HCT116 (cell line): ENCODE data around the gene FCHO2. TPM values are rescaled to one million over a fixed set of nuclear protein-coding genes. Genes with fewer than 3 reads are reported as not detected.

Experiments
- ATAC-seq: fragments of 200-7000 bp; cut with Tn5 transposase; 2 replicates; pipeline ENCODE4 v1.9.1; 2020; ENCODE audit warnings: mild to moderate bottlenecking, moderate library complexity
- BruUV-seq: library from RNA; stranded (reverse); fragments of 400-500 nt; replicated peaks from 2 replicates; lab custom pipeline; 2021; lab: Mats Ljungman, UMichigan
- CTCF ChIA-PET: fragments of 300-600 bp; sonication (Branson Sonifier 250); formaldehyde crosslinking; loops from one replicate; lab custom pipeline; 2021; ENCODE audit warnings: antibody characterized with exemption; lab: Charles Lee
- POLR2A ChIA-PET: fragments of 300-600, 350-600 bp; sonication (Branson Sonifier 250); formaldehyde crosslinking; loops from one replicate; lab custom pipeline; 2021; ENCODE audit warnings: antibody characterized with exemption; lab: Charles Lee
- RAD21 ChIA-PET, 2 experiments: fragments of 300-600 bp; sonication (Branson Sonifier 250); formaldehyde crosslinking; loops; one replicate each; lab custom pipeline; 2023; ENCODE audit warnings: low total read pairs in 2 of 2; ENCODE audit not compliant: uncharacterized antibody in 2 of 2, unreplicated experiment in 2 of 2, low non-redundant PET in 1 of 2; lab: Charles Lee
- DNase-seq: peaks from one replicate; pipeline ENCODE4 v3.0.0-alpha.2; 2010; ENCODE audit warnings: low read depth, low spot score
- H2AFZ ChIP-seq: fragments of 200-600 bp; shearing (Covaris generic), sonication (generic); 2 replicates; pipeline ENCODE4 v1.6.1; 2017; ENCODE audit warnings: low read depth, mixed run types, mixed read lengths, antibody characterized with exemption, low read length; ENCODE audit not compliant: poor library complexity, severe bottlenecking
- H3K27ac ChIP-seq: 2 replicates; pipeline ENCODE4 v1.5.1; 2012; ENCODE audit warnings: low read depth, low read length
- H3K27me3 ChIP-seq: fragments of 200-600 bp; sonication (generic); 2 replicates; pipeline ENCODE4 v1.6.1; 2016; ENCODE audit warnings: mixed run types, low read length, mixed read lengths; ENCODE audit not compliant: insufficient read depth
- H3K36me3 ChIP-seq, 2 experiments: fragments of 200-500 bp in 1 of 2; fragments of 200-600 bp in 1 of 2; sonication (Bioruptor generic) in 1 of 2; sonication (generic) in 1 of 2; 2 replicates each; pipeline versions ENCODE4 v1.5.1 to v1.6.1; 2014 to 2016; ENCODE audit warnings: low read length in 2 of 2, inconsistent platforms in 1 of 2, mixed read lengths in 1 of 2, mixed run types in 1 of 2; ENCODE audit not compliant: insufficient read depth in 2 of 2, control insufficient read depth in 1 of 2
- H3K4me1 ChIP-seq, 2 experiments: fragments of 200-600 bp in 1 of 2; sonication (generic) in 1 of 2; 2 replicates each; pipeline versions ENCODE4 v1.5.1 to v1.6.1; 2012 to 2017; ENCODE audit warnings: low read length in 2 of 2, inconsistent platforms in 1 of 2, mild to moderate bottlenecking in 1 of 2, mixed read lengths in 1 of 2, mixed run types in 1 of 2, moderate library complexity in 1 of 2; ENCODE audit not compliant: insufficient read depth in 2 of 2, control insufficient read depth in 1 of 2
- H3K4me2 ChIP-seq: fragments of 200-600 bp; sonication (generic); 2 replicates; pipeline ENCODE4 v1.6.1; 2017; ENCODE audit warnings: mixed run types, low read length, mixed read lengths
- H3K4me3 ChIP-seq, 2 experiments: fragments of 200-600 bp in 1 of 2; sonication (generic) in 1 of 2; replicated peaks in 1 of 2; 2 replicates each; pipeline ENCODE4 v1.5.1; 2011 to 2016; ENCODE audit warnings: low read length in 2 of 2, control low read depth in 1 of 2, low read depth in 1 of 2, mild to moderate bottlenecking in 1 of 2, mixed read lengths in 1 of 2, mixed run types in 1 of 2
- H3K79me2 ChIP-seq: fragments of 200-600 bp; sonication (generic); 2 replicates; pipeline ENCODE4 v1.6.1; 2017; ENCODE audit warnings: mild to moderate bottlenecking, mixed run types, low read length, moderate library complexity, mixed read lengths; ENCODE audit not compliant: insufficient read depth
- H3K9ac ChIP-seq: fragments of 200-600 bp; sonication (generic); 2 replicates; pipeline ENCODE4 v1.6.1; 2016; ENCODE audit warnings: low read length, mixed read lengths
- H3K9me2 ChIP-seq: fragments of 200-600 bp; sonication (generic), shearing (Covaris generic); 2 replicates; pipeline ENCODE4 v1.6.1; 2017; ENCODE audit warnings: mixed run types, mild to moderate bottlenecking, moderate library complexity; ENCODE audit not compliant: insufficient read depth
- H3K9me3 ChIP-seq, 2 experiments: fragments of 200-500 bp in 1 of 2; fragments of 200-600 bp in 1 of 2; sonication (Bioruptor generic) in 1 of 2; sonication (generic) in 1 of 2; 2 replicates each; pipeline ENCODE4 v1.6.1; 2014 to 2017; ENCODE audit warnings: low read length in 2 of 2, mixed read lengths in 2 of 2, inconsistent platforms in 1 of 2, low read depth in 1 of 2, mild to moderate bottlenecking in 1 of 2, mixed run types in 1 of 2, moderate library complexity in 1 of 2; ENCODE audit not compliant: control insufficient read depth in 1 of 2, insufficient read depth in 1 of 2
- H4K20me1 ChIP-seq: fragments of 200-600 bp; sonication (generic), shearing (Covaris generic); 2 replicates; pipeline ENCODE4 v1.6.1; 2017; ENCODE audit warnings: mixed run types, mild to moderate bottlenecking, moderate library complexity; ENCODE audit not compliant: insufficient read depth
- ELF1 ChIP-seq: IDR thresholded peaks from 2 replicates; pipeline ENCODE4 v1.6.1; 2012; ENCODE audit warnings: low read depth, borderline replicate concordance
- EZH2 ChIP-seq: fragments of 200-600 bp; sonication (generic); IDR thresholded peaks from 2 replicates; pipeline ENCODE4 v1.6.1; 2017; ENCODE audit warnings: antibody characterized with exemption, mixed run types
- SIN3A ChIP-seq: IDR thresholded peaks from 2 replicates; pipeline ENCODE4 v1.6.1; 2012; ENCODE audit warnings: low read depth
- SRF ChIP-seq: IDR thresholded peaks from 2 replicates; pipeline ENCODE4 v1.6.1; 2012; ENCODE audit warnings: low read depth
- YY1 ChIP-seq: IDR thresholded peaks from 2 replicates; pipeline ENCODE4 v1.6.1; 2011; ENCODE audit warnings: low read length, low read depth, moderate library complexity, mild to moderate bottlenecking; ENCODE audit not compliant: insufficient replicate concordance; ENCODE audit errors: extremely low read depth
- ZFX ChIP-seq: fragments of 450-650 bp; IDR thresholded peaks from 2 replicates; pipeline ENCODE4 v1.6.1; 2017
- ZNF274 ChIP-seq: fragments of 200-500 bp; sonication (Bioruptor generic); IDR thresholded peaks from 2 replicates; pipeline ENCODE4 v1.6.1; 2014; ENCODE audit warnings: mild to moderate bottlenecking, low read depth, low read length, inconsistent platforms
- intact Hi-C: fragments of 100-400 bp; cut with micrococcal nuclease; formaldehyde crosslinking; loops from 2 replicates; pipeline ENCODE4 v1.10.0; 2022
- total RNA-seq: library from RNA; stranded (reverse); gene quantifications from one replicate; pipeline ENCODE4 v1.2.1, GENCODE V29; 2021; ENCODE audit not compliant: unreplicated experiment
- TF ChIP-seq, protein P1 (sequence below), 3 experiments: fragments of 200-600 bp in 1 of 3; sonication (generic) in 1 of 3; IDR thresholded peaks in 2 of 3; conservative IDR thresholded peaks in 1 of 3; 2 replicates each; pipeline ENCODE4 v1.5.1; 2012 to 2017; ENCODE audit warnings: low read depth in 2 of 3, low read length in 2 of 3, antibody characterized with exemption in 1 of 3, borderline replicate concordance in 1 of 3, control low read depth in 1 of 3, mild to moderate bottlenecking in 1 of 3, mixed read lengths in 1 of 3, mixed run types in 1 of 3, moderate library complexity in 1 of 3; ENCODE audit not compliant: insufficient read depth in 1 of 3
- TF ChIP-seq, protein P2 (sequence below): IDR thresholded peaks from 2 replicates; pipeline ENCODE4 v1.6.1; 2012; ENCODE audit warnings: low read depth
- TF ChIP-seq, protein P3 (sequence below): IDR thresholded peaks from 2 replicates; pipeline ENCODE4 v1.6.1; 2012

The FCHO2 gene
- total RNA-seq, 1 experiment from 2014 or later: 18.7 TPM

DNA sequence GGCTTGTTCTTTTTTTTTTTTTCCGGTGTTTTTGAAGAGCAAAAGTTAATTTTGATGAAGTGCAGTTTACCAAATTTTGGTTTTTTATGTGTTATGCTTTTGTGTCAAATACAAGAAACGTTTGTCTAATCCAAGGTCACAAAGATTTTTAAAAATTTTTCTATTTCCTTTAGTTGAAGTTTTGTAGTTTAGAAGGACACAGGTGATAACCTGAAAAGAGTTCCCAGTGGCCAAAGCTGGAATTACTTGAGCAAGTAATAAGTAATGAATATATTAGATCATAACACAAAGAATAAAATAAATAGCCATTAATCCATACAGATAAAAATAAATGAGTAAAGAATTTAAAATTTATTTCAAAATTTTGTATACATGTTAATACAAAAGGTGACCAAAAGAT, 71.5 kb downstream of the FCHO2 start:
- H3K79me2 ChIP-seq: no peaks in the 10 kb centered on the region
- POLR2A ChIA-PET: no interaction called here
- RAD21 ChIA-PET: no interaction called here
- H3K4me1 ChIP-seq: peaks cover 23 to 30% of the 10 kb centered on the region in 2 experiments
- ATAC-seq (no peak), DNase-seq (no peak)
- intact Hi-C loops: no loop called here
- H3K9me2 ChIP-seq: no peaks in the 10 kb centered on the region
- CTCF ChIA-PET: no interaction called here
- no peak overlapping the region for H3K27ac ChIP-seq
- TF ChIP-seq, protein P1, sequence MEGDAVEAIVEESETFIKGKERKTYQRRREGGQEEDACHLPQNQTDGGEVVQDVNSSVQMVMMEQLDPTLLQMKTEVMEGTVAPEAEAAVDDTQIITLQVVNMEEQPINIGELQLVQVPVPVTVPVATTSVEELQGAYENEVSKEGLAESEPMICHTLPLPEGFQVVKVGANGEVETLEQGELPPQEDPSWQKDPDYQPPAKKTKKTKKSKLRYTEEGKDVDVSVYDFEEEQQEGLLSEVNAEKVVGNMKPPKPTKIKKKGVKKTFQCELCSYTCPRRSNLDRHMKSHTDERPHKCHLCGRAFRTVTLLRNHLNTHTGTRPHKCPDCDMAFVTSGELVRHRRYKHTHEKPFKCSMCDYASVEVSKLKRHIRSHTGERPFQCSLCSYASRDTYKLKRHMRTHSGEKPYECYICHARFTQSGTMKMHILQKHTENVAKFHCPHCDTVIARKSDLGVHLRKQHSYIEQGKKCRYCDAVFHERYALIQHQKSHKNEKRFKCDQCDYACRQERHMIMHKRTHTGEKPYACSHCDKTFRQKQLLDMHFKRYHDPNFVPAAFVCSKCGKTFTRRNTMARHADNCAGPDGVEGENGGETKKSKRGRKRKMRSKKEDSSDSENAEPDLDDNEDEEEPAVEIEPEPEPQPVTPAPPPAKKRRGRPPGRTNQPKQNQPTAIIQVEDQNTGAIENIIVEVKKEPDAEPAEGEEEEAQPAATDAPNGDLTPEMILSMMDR (IDR thresholded peaks at IDR 0.05 in 2 of 3, conservative IDR thresholded peaks at IDR 0.05 in 1 of 3; ENCODE audit: borderline replicate concordance in 1 of 3, insufficient read depth in 1 of 3, low read depth in 2 of 3, low read length in 2 of 3): peak in 2 of 3 experiments; percentile 19 to 40; a peak in 3 of 6 replicates
- no peak for TF ChIP-seq YY1
- H2AFZ ChIP-seq: no peak overlapping the region
- no peaks in the 10 kb centered on the region for H4K20me1 ChIP-seq
- no peaks in the 10 kb centered on the region for H3K9me3 ChIP-seq
- no peaks in the 10 kb centered on the region for H3K36me3 ChIP-seq
- H3K4me2 ChIP-seq: no peak overlapping the region
- H3K4me3 ChIP-seq: no peak overlapping the region
- H3K9ac ChIP-seq: no peak overlapping the region
- H3K27me3 ChIP-seq: no peaks in the 10 kb centered on the region
- BruUV-seq: no TSS peak

DNA sequence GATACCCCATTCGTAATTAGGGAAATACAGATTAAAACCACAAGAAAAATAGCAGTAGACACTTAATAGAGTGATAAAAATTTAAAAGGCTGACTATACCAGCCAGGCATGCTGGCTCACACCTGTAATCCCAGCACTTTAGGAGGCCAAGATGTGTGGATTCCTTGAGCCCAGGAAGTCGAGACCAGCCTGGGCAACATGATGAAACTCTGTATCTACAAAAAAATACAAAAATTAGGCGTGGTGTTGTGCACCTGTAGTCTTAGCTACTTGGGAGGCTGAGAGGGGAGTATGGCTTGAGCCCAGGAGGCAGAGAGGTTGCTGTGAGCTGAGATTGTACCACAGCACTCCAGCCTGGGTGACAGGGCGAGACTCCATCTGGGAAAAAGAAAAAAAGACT, 72.0 kb downstream of the FCHO2 start:
- H3K4me1 ChIP-seq: peaks cover 23 to 34% of the 10 kb centered on the region in 2 experiments
- no peak for DNase-seq
- no peaks in the 10 kb centered on the region for H3K9me3 ChIP-seq
- no peaks in the 10 kb centered on the region for H4K20me1 ChIP-seq
- H3K9ac ChIP-seq: no peak overlapping the region
- no peak overlapping the region for H3K27ac ChIP-seq
- no peak for ATAC-seq
- H3K9me2 ChIP-seq: no peaks in the 10 kb centered on the region
- no peak overlapping the region for H3K4me2 ChIP-seq
- intact Hi-C loops: no loop called here
- H2AFZ ChIP-seq: no peak overlapping the region
- no peaks in the 10 kb centered on the region for H3K79me2 ChIP-seq
- H3K4me3 ChIP-seq: no peak overlapping the region
- no TSS peak for BruUV-seq
- ChIA-PET POLR2A (no interaction called here), RAD21 (no interaction called here), CTCF (no interaction called here)
- no peaks in the 10 kb centered on the region for H3K36me3 ChIP-seq
- TF ChIP-seq, protein P2, sequence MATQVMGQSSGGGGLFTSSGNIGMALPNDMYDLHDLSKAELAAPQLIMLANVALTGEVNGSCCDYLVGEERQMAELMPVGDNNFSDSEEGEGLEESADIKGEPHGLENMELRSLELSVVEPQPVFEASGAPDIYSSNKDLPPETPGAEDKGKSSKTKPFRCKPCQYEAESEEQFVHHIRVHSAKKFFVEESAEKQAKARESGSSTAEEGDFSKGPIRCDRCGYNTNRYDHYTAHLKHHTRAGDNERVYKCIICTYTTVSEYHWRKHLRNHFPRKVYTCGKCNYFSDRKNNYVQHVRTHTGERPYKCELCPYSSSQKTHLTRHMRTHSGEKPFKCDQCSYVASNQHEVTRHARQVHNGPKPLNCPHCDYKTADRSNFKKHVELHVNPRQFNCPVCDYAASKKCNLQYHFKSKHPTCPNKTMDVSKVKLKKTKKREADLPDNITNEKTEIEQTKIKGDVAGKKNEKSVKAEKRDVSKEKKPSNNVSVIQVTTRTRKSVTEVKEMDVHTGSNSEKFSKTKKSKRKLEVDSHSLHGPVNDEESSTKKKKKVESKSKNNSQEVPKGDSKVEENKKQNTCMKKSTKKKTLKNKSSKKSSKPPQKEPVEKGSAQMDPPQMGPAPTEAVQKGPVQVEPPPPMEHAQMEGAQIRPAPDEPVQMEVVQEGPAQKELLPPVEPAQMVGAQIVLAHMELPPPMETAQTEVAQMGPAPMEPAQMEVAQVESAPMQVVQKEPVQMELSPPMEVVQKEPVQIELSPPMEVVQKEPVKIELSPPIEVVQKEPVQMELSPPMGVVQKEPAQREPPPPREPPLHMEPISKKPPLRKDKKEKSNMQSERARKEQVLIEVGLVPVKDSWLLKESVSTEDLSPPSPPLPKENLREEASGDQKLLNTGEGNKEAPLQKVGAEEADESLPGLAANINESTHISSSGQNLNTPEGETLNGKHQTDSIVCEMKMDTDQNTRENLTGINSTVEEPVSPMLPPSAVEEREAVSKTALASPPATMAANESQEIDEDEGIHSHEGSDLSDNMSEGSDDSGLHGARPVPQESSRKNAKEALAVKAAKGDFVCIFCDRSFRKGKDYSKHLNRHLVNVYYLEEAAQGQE: no peak
- TF ChIP-seq SRF (no peak), YY1 (no peak), ZFX (no peak), ZNF274 (no peak), ELF1 (no peak), EZH2 (no peak), SIN3A (no peak)
- TF ChIP-seq, protein P3, sequence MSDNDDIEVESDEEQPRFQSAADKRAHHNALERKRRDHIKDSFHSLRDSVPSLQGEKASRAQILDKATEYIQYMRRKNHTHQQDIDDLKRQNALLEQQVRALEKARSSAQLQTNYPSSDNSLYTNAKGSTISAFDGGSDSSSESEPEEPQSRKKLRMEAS: no peak
- H3K27me3 ChIP-seq: no peaks in the 10 kb centered on the region
